HepG2 (cell line): ENCODE measurements around the gene LCORL. TPM values are rescaled to one million over a fixed set of nuclear protein-coding genes. Genes with fewer than 3 reads are reported as not detected.
A peak's percentile ranks its signal among the peaks of the same experiment; 100 is the strongest.

Experiments used
- ASH2L ChIP-seq: fragments of 300-600, 200-600 bp; sonication (generic); IDR thresholded peaks from 2 replicates; pipeline ENCODE4 v1.7.0; 2017; ENCODE audit warnings: low read depth, mild to moderate bottlenecking, moderate library complexity, mixed read lengths, low read length; ENCODE audit not compliant: insufficient read length
- CBX1 ChIP-seq: IDR thresholded peaks from one replicate; pipeline ENCODE4 v1.6.1; 2016; ENCODE audit warnings: antibody characterized with exemption, low read depth
- HNRNPK ChIP-seq: fragments of 200-400 bp; formaldehyde crosslinking; IDR thresholded peaks from 2 replicates; pipeline ENCODE4 v1.6.1; 2018; ENCODE audit warnings: low read length, low read depth, moderate library complexity, mild to moderate bottlenecking; ENCODE audit not compliant: poor library complexity, severe bottlenecking
- HNRNPUL1 ChIP-seq: fragments of 200-400 bp; formaldehyde crosslinking; IDR thresholded peaks from 2 replicates; pipeline ENCODE4 v1.6.1; 2017; ENCODE audit warnings: low read depth, mild to moderate bottlenecking, low read length, moderate library complexity
- NFIC ChIP-seq: IDR thresholded peaks from 2 replicates; pipeline ENCODE4 v1.6.1; 2012; ENCODE audit warnings: mild to moderate bottlenecking, low read length, inconsistent platforms
- SRSF4 ChIP-seq: fragments of 200-400 bp; formaldehyde crosslinking; IDR thresholded peaks from one replicate; pipeline ENCODE4 v1.6.1; 2018; ENCODE audit warnings: mild to moderate bottlenecking, low read depth, low read length, moderate library complexity; ENCODE audit not compliant: poor library complexity, severe bottlenecking
- YEATS4 ChIP-seq: sonication (generic); formaldehyde crosslinking; IDR thresholded peaks from 2 replicates; pipeline ENCODE4 v1.4.0; 2020; ENCODE audit warnings: missing genetic modification reagents, borderline replicate concordance
- ZMAT3 ChIP-seq: sonication (generic); formaldehyde crosslinking; conservative IDR thresholded peaks from 2 replicates; pipeline ENCODE4 v1.7.0; 2021; ENCODE audit warnings: missing genetic modification reagents
- ZNF678 ChIP-seq: sonication (generic); formaldehyde crosslinking; IDR thresholded peaks from 2 replicates; pipeline ENCODE4 v1.4.0; 2020; ENCODE audit warnings: mild to moderate bottlenecking, missing genetic modification reagents
- ZNF776 ChIP-seq: sonication (generic); formaldehyde crosslinking; IDR thresholded peaks from 2 replicates; pipeline ENCODE4 v1.4.0; 2020; ENCODE audit warnings: mild to moderate bottlenecking, missing genetic modification reagents
- polyA plus RNA-seq, 8 experiments: library from polyadenylated mRNA; depleted of rRNA in 3 of 8; stranded (reverse) in 7 of 8; unstranded in 1 of 8; fragments of >200 nt; fragmentation: Illumina TruSeq in 4 of 8; extraction: Trizol in 4 of 8; gene quantifications; 2 replicates each; pipeline versions ENCODE4 v1.2.1 to v1.2.3, GENCODE V29; 2011 to 2016; ENCODE audit warnings: low read depth in 4 of 8, missing spikeins in 1 of 8, mixed read lengths in 1 of 8; ENCODE audit not compliant: insufficient read depth in 1 of 8
- total RNA-seq, 5 experiments: library from RNA; depleted of rRNA; stranded (reverse); fragments of >200 nt; fragmentation: Illumina TruSeq; extraction: Trizol; gene quantifications; 2 replicates each; pipeline ENCODE4 v1.2.3, GENCODE V29; 2016; ENCODE audit warnings: low read depth in 1 of 5
- TF ChIP-seq, protein P1 (sequence below): sonication (generic); formaldehyde crosslinking; IDR thresholded peaks from 2 replicates; pipeline ENCODE4 v1.5.1; 2020; ENCODE audit warnings: missing genetic modification reagents, mild to moderate bottlenecking, borderline replicate concordance
- TF ChIP-seq, protein P2 (sequence below), 2 experiments: sonication (generic) in 1 of 2; formaldehyde crosslinking in 1 of 2; IDR thresholded peaks; 2 replicates each; pipeline versions ENCODE4 v1.4.0 to v1.6.1; 2016 to 2020; ENCODE audit warnings: borderline replicate concordance in 1 of 2, low read depth in 1 of 2, mild to moderate bottlenecking in 1 of 2, missing genetic modification reagents in 1 of 2
- TF ChIP-seq, protein P3 (sequence below): sonication (generic); formaldehyde crosslinking; IDR thresholded peaks from 2 replicates; pipeline ENCODE4 v1.9.0; 2021; ENCODE audit warnings: missing genetic modification reagents, mild to moderate bottlenecking, borderline replicate concordance
- TF ChIP-seq, protein P4 (sequence below): sonication (generic); formaldehyde crosslinking; IDR thresholded peaks from 2 replicates; pipeline ENCODE4 v1.4.0; 2020; ENCODE audit warnings: mild to moderate bottlenecking, missing genetic modification reagents
- TF ChIP-seq, protein P5 (sequence below): sonication (generic); formaldehyde crosslinking; IDR thresholded peaks from 2 replicates; pipeline ENCODE4 v1.4.0; 2020; ENCODE audit warnings: missing genetic modification reagents
- TF ChIP-seq, protein P6 (sequence below), 2 experiments: fragments of 450-650 bp in 1 of 2; sonication (generic) in 1 of 2; formaldehyde crosslinking; IDR thresholded peaks; 2 replicates each; pipeline versions ENCODE4 v1.5.0 to v1.8.0; 2020 to 2022; ENCODE audit warnings: mild to moderate bottlenecking in 1 of 2, missing genetic modification reagents in 1 of 2

The LCORL gene
- total and polyA plus RNA-seq, 2 of the 13 experiments (the other 11 are each of a cell fraction or from before 2014, with no cell fraction given) = 5.3 to 14.5 TPM

DNA sequence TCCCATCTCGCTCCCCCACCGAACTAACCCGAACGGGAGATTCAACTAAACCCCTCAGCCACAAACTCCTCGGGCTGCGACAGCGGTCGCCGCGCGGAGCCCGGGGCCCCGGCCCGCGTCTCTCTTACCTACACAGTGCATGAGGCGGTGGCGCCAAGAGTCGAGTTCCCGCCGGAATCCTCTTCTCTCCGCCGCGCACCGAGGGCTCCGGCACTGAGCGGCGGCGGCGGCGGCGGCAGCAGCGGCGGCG, 160 bp downstream of the LCORL start (continued):
- TF ChIP-seq, protein P1, sequence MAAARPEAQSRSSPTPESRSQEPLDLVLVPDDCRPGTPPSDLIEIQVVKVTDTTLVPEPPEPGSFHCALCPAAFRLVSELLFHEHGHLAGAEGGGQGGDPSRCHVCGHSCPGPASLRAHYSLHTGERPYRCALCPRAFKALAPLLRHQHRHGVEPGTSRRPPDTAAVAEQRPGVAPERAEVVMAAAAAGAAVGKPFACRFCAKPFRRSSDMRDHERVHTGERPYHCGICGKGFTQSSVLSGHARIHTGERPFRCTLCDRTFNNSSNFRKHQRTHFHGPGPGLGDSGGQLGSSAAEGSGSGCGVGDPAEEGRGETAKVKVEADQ = 0 out of 2 replicates have a peak, but pooled peaks have one; percentile 44
- TF ChIP-seq HNRNPUL1 (no peak), CBX1 (no peak), ZNF776 (peak; percentile 35; the same call in 1 of the 2 replicates), YEATS4 (no peak; the same call in 1 of the 2 replicates), SRSF4 (no peak), NFIC (no peak), ZMAT3 (CRISPR knock-in tag) (no peak), ZNF678 (CRISPR knock-in tag) (no peak), HNRNPK (peak; percentile 21), ASH2L (peak; percentile 83)
- TF ChIP-seq, protein P2, sequence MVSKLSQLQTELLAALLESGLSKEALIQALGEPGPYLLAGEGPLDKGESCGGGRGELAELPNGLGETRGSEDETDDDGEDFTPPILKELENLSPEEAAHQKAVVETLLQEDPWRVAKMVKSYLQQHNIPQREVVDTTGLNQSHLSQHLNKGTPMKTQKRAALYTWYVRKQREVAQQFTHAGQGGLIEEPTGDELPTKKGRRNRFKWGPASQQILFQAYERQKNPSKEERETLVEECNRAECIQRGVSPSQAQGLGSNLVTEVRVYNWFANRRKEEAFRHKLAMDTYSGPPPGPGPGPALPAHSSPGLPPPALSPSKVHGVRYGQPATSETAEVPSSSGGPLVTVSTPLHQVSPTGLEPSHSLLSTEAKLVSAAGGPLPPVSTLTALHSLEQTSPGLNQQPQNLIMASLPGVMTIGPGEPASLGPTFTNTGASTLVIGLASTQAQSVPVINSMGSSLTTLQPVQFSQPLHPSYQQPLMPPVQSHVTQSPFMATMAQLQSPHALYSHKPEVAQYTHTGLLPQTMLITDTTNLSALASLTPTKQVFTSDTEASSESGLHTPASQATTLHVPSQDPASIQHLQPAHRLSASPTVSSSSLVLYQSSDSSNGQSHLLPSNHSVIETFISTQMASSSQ (IDR thresholded peaks at IDR 0.05; ENCODE audit: low read depth) = no peak
- TF ChIP-seq, protein P2 (CRISPR knock-in tag; IDR thresholded peaks at IDR 0.05; ENCODE audit: borderline replicate concordance) = no peak
- TF ChIP-seq, protein P3, sequence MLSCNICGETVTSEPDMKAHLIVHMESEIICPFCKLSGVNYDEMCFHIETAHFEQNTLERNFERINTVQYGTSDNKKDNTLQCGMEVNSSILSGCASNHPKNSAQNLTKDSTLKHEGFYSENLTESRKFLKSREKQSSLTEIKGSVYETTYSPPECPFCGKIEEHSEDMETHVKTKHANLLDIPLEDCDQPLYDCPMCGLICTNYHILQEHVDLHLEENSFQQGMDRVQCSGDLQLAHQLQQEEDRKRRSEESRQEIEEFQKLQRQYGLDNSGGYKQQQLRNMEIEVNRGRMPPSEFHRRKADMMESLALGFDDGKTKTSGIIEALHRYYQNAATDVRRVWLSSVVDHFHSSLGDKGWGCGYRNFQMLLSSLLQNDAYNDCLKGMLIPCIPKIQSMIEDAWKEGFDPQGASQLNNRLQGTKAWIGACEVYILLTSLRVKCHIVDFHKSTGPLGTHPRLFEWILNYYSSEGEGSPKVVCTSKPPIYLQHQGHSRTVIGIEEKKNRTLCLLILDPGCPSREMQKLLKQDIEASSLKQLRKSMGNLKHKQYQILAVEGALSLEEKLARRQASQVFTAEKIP = no peak
- TF ChIP-seq, protein P4, sequence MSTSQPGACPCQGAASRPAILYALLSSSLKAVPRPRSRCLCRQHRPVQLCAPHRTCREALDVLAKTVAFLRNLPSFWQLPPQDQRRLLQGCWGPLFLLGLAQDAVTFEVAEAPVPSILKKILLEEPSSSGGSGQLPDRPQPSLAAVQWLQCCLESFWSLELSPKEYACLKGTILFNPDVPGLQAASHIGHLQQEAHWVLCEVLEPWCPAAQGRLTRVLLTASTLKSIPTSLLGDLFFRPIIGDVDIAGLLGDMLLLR (CRISPR knock-in tag) = no peak
- TF ChIP-seq, protein P5, sequence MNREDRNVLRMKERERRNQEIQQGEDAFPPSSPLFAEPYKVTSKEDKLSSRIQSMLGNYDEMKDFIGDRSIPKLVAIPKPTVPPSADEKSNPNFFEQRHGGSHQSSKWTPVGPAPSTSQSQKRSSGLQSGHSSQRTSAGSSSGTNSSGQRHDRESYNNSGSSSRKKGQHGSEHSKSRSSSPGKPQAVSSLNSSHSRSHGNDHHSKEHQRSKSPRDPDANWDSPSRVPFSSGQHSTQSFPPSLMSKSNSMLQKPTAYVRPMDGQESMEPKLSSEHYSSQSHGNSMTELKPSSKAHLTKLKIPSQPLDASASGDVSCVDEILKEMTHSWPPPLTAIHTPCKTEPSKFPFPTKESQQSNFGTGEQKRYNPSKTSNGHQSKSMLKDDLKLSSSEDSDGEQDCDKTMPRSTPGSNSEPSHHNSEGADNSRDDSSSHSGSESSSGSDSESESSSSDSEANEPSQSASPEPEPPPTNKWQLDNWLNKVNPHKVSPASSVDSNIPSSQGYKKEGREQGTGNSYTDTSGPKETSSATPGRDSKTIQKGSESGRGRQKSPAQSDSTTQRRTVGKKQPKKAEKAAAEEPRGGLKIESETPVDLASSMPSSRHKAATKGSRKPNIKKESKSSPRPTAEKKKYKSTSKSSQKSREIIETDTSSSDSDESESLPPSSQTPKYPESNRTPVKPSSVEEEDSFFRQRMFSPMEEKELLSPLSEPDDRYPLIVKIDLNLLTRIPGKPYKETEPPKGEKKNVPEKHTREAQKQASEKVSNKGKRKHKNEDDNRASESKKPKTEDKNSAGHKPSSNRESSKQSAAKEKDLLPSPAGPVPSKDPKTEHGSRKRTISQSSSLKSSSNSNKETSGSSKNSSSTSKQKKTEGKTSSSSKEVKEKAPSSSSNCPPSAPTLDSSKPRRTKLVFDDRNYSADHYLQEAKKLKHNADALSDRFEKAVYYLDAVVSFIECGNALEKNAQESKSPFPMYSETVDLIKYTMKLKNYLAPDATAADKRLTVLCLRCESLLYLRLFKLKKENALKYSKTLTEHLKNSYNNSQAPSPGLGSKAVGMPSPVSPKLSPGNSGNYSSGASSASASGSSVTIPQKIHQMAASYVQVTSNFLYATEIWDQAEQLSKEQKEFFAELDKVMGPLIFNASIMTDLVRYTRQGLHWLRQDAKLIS (CRISPR knock-in tag) = no peak
- TF ChIP-seq, protein P6, sequence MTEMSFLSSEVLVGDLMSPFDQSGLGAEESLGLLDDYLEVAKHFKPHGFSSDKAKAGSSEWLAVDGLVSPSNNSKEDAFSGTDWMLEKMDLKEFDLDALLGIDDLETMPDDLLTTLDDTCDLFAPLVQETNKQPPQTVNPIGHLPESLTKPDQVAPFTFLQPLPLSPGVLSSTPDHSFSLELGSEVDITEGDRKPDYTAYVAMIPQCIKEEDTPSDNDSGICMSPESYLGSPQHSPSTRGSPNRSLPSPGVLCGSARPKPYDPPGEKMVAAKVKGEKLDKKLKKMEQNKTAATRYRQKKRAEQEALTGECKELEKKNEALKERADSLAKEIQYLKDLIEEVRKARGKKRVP (CRISPR knock-in tag; IDR thresholded peaks at IDR 0.05) = no peak
